ENCODE data around the gene INPP5A. TPM values are rescaled to one million over a fixed set of nuclear protein-coding genes. Genes with fewer than 3 reads are reported as not detected.

The INPP5A gene
- total and polyA plus RNA-seq, 11 donors = 38.6 to 179 (median 102) TPM

- ATAC-seq = no peak
- WGBS, 4 donors = 68 to 70% (median 70%) methylated on average over 16 to 19 of the region's 19 CpGs
- H3K4me1 ChIP-seq = peaks cover 20 to 91% (median 73%) of the 10 kb centered on the region in 12 donors
- no peaks in the 10 kb centered on the region for H3K27me3 ChIP-seq
- no peaks in the 10 kb centered on the region for H3K9me3 ChIP-seq
- no peak for TF ChIP-seq CTCF (IDR thresholded peaks at IDR 0.05)
- TF ChIP-seq POLR2A (IDR thresholded peaks at IDR 0.05) = no peak
- H3K36me3 ChIP-seq = no peaks in the 10 kb centered on the region
- no peak overlapping the region for H3K4me3 ChIP-seq
- intact Hi-C loops (cut with DNase I) = loop anchor here (1.0 to 10.0 kb wide), 12 partner anchors 41 to 408 kb away; partner anchors contain the start of genes INPP5A (in 3 of the 10) and PWWP2B (in 3 of the 10)
- DNase-seq = peak in 2 of 5 donors; percentile 27 to 54
- peak overlapping the region; percentile 90 to 99 (median 96) for H3K27ac ChIP-seq
Measured at GRCh38 chr10:132632851-132633684, 95.5 kb downstream of the INPP5A start.

- intact Hi-C loops (cut with DNase I) = loop anchor here in 9 of 10 donors (2.0 to 10.0 kb wide), 10 partner anchors 42 to 410 kb away; partner anchors contain the start of genes PWWP2B (in 3 of the 9) and INPP5A (in 2 of the 9)
- Histone ChIP-seq H3K27ac (peak overlapping the region in 4 of 12 donors; percentile 19 to 97 (median 96)), H3K27me3 (no peaks in the 10 kb centered on the region), H3K9me3 (no peaks in the 10 kb centered on the region), H3K4me1 (peaks cover 14 to 89% (median 62%) of the 10 kb centered on the region in 12 donors), H3K36me3 (no peaks in the 10 kb centered on the region), H3K4me3 (no peak overlapping the region)
- ATAC-seq (no peak), DNase-seq (peak in 2 of 5 donors; percentile 17 to 54)
- TF ChIP-seq POLR2A (IDR thresholded peaks at IDR 0.05) = no peak
- TF ChIP-seq CTCF (IDR thresholded peaks at IDR 0.05) = no peak
- WGBS, 4 donors = 88 to 92% (median 90%) methylated on average over 21 to 22 of the region's 22 CpGs
Measured at GRCh38 chr10:132634241-132634946, 96.8 kb downstream of the INPP5A start.

- DNase-seq (no peak), ATAC-seq (no peak)
- H3K9me3 ChIP-seq = no peaks in the 10 kb centered on the region
- H3K36me3 ChIP-seq = no peaks in the 10 kb centered on the region
- H3K27ac ChIP-seq = peak overlapping the region in 2 of 12 donors; percentile 95 to 96
- WGBS, 4 donors = 85 to 95% (median 91%) methylated on average over 4 of the region's 4 CpGs
- no peak overlapping the region for H3K4me3 ChIP-seq
- intact Hi-C loops (cut with DNase I) = loop anchor here in 9 of 10 donors (2.0 to 10.0 kb wide), 12 partner anchors 43 to 413 kb away; partner anchors contain the start of genes PWWP2B (in 3 of the 9) and INPP5A (in 2 of the 9)
- H3K4me1 ChIP-seq = peaks cover 14 to 84% (median 57%) of the 10 kb centered on the region in 12 donors
- no peaks in the 10 kb centered on the region for H3K27me3 ChIP-seq
- no peak for TF ChIP-seq POLR2A (IDR thresholded peaks at IDR 0.05)
- TF ChIP-seq CTCF (IDR thresholded peaks at IDR 0.05) = no peak
Measured at GRCh38 chr10:132634947-132635271, 97.3 kb downstream of the INPP5A start.
